Measurements from ENCODE around the gene ANP32A. TPM values are rescaled to one million over a fixed set of nuclear protein-coding genes. Genes with fewer than 3 reads are reported as not detected.
"Not testable (repeated sequence)": the region's sequence is repeated elsewhere in the genome, so short reads cannot be mapped to it uniquely, and the experiment has no call there.

The ANP32A gene
- 100 to 1,000 TPM; 281 to 325 (median 310) TPM for polyA plus RNA-seq (ENCODE audit: insufficient read length in 4 of 4)

- DNase-seq (ENCODE audit: low read depth in 4 of 4, low spot score in 3 of 4) = peak; percentile 87 to 96 (median 93)
Observed at GRCh38 chr15:68820295-68821189, at the start of gene ANP32A. TSS of gene ANP32A (minus strand) at chr15:68820895. CDS start at chr15:68820751, 144 bp downstream.

DNA sequence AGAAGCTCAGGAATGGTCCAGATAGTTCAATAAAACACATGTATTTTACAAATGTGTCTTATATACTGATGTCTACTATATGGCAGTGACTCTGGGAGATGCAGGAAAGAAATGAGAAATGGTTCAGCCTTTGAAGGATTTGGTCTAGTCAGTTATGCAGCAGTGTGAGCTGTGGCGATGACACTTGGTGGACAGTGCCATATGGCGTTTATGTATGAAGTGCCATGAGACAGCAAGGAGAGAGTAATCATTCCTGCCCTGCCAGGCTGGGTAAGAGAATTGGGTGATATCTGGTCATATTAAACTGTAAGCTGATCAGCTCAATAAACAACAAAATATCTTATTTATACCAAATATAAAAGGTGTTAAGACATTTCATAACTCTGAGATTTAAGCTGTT is 47.6 kb upstream of the ANP32A start:
- no peak for DNase-seq (ENCODE audit: low read depth in 4 of 4, low spot score in 3 of 4)

- DNase-seq (ENCODE audit: low read depth in 4 of 4, low spot score in 3 of 4) = no peak
Observed at GRCh38 chr15:68862415-68862814, 41.7 kb upstream of the ANP32A start.

DNA sequence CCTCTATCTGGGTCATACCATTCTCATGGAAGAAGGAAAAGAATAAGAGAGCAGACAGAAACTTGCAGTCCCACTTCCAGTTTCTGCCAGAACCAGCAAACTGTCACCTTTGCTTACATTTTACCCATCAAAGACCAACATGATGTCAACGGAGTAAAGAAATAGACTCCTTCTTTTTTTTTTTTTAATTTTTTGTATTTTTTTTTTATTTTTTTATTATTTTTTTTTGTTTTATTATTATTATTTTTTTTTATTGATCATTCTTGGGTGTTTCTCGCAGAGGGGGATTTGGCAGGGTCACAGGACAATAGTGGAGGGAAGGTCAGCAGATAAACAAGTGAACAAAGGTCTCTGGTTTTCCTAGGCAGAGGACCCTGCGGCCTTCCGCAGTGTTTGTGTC is 38.0 kb upstream of the ANP32A start:
- DNase-seq (ENCODE audit: low read depth in 4 of 4, low spot score in 3 of 4) = not testable (repeated sequence)

GRCh38 chr15:68857443-68857842 is 36.7 kb upstream of the ANP32A start:
- DNase-seq (ENCODE audit: low read depth in 4 of 4, low spot score in 3 of 4) = not testable (repeated sequence)

DNA sequence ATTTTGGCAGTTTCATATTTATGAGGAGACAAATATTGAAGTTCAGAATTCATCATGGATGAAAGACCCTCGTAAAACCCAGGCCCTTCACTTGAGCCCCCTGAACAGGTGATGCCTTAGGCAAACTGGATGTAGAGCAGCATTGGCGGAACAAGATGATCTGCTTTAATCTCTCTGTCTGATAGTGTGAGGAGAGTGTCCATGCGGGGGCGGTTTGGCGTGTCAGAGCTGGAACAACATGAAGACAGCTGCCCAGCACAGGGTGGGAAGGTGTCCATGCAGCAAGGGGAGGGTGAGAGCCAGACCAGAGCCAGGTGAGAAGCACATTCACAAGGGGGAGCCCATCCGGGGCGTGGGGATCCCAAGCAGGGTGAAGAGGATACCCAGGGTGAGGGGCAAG is 31.8 kb upstream of the ANP32A start:
- no peak for DNase-seq (ENCODE audit: low read depth in 4 of 4, low spot score in 3 of 4)

DNA sequence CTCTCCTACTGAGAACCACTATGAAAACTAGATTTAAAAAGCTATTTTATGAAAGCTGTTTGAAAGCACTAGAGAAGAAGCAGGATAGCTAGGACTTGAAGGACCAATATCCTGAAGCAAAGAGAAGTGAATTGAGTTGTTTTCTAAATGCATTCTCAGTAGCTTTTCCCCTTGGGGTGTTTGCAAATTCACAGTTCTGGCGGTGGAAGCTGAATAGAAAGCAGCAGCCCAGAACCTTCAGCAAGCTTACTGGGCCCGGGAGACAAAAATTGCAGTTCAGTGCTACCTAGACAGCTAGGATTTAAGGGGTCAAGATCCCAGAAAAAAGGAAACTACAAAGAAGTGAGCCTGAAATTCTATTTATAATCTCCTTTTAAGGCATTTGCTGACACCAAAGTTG is 31.3 kb upstream of the ANP32A start:
- no peak for DNase-seq (ENCODE audit: low read depth in 4 of 4, low spot score in 3 of 4)

DNA sequence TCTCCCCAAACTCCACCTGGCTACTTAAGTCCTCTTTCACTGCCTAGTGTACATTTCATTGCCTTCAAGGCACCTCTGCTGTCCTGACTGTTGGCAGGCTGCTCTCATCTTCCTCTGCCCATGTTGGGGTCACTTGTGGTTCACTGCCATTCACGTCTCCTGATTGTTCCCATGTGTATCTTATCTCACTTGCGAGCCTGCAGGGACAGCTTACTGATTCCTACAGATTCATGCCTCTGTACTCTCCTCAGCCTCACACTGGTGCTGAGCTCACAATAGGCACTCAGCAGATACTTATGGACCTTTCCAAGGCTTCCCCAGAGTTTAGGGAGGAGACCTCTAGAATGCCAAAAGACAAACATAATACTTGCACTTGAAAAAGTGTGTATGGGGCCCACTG is 28.8 kb upstream of the ANP32A start:
- no peak for DNase-seq (ENCODE audit: low read depth in 4 of 4, low spot score in 3 of 4)

GRCh38 chr15:68846851-68847439 is 26.2 kb upstream of the ANP32A start:
- no peak for DNase-seq (ENCODE audit: low read depth in 4 of 4, low spot score in 3 of 4)

DNA sequence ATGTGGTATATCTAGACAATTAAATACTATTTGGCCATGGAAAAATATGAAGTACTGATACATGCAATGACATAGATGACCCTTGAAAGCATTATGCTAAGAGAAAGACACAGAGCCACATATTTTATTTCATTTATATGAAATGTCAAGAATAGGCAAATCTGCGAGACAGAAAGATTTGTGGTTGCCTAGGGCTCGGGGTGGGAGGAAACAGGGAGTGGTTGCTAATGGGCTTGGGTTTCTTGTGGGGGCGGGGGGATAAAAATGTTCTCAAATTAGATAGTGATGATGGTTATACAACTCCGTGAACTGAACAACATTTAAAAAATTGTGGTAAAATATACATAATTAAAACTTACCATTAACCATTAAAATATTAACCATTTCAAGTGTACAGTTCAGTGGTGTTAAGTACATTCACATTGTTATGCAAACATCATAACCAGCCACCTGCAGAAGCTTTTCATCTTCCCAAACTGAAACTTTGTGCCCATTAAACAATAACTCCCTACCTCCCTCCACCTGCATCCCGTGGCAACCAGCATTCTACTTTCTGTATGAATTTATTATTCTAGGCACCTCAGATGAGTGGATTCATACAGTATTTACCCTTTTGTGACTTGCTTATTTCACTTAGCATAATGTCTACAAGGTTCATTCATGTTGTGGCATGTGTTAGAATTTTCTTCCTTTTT is 24.3 kb upstream of the ANP32A start:
- no peak for DNase-seq (ENCODE audit: low read depth in 4 of 4, low spot score in 3 of 4)

- no peak for DNase-seq (ENCODE audit: low read depth in 4 of 4, low spot score in 3 of 4)
Observed at GRCh38 chr15:68843425-68844311, 23.0 kb upstream of the ANP32A start.

DNA sequence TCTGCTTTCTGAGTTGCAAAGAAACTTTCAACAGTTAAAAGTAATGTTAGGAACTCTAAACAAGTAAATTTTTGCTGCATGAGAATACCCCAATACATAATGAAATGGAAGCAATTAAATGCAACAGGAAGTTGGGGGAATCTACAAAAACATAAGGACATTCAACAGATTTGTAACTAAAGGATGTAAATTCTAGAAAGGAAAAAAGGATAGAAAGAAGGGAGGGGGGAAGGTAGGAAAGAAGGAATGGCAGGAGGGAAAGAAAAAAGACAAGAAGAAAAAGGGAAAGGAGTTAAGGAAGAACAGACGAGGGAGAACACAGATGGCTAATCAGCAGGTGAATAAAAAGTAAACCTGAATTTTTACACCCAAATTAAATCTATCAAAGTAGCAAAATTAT is 22.3 kb upstream of the ANP32A start:
- no peak for DNase-seq (ENCODE audit: low read depth in 4 of 4, low spot score in 3 of 4)

DNA sequence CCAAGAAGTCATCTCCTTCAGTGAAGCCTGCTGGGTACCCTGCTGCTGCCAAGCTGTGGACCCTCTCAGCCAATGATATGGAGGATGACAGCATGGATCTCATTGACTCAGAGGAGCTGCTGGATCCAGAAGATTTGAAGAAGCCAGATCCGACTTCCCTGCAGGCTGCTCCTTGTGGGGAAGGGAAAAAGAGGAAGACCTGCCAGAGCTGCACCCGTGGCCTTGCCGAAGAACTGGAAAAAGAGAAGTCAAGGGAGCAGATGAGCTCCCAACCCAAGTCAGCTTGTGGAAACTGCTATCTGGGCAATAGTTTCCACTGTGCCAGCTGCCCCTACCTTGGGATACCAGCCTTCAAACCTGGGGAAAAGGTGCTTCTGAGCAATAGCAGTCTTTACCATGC is 13.7 kb upstream of the ANP32A start:
- no peak for DNase-seq (ENCODE audit: low read depth in 4 of 4, low spot score in 3 of 4)

DNA sequence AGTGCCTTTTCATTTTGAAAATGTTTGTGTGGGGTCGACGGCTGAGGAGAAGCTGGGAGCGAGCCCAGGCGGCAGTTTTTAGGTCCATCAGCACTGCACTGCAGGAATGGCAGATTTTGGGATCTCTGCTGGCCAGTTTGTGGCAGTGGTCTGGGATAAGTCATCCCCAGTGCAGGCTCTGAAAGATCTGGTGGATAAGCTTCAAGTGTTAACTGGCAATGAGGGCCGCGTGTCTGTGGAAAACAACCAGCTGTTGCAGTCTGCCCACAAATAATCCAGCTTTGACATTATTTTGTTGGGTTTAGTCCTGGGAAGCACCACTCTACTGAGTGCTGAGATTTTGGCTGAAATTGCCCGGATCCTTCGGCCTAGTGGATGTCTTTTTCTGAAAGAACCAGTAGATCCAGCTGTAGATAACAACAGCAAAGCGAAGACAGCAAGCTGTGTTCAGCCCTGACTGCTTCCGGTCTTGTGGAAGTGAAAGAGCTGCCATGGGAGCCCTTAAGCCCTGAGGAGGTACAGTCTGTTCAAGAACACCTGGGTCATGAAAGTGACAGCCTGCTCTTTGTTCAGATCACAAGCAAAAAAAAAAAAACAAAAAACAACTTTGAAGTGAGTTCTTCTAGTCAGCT is 13.1 kb upstream of the ANP32A start:
- DNase-seq (ENCODE audit: low read depth in 4 of 4, low spot score in 3 of 4) = no peak

- DNase-seq (ENCODE audit: low read depth in 4 of 4, low spot score in 3 of 4) = no peak
Observed at GRCh38 chr15:68830141-68830785, 9.6 kb upstream of the ANP32A start.

DNA sequence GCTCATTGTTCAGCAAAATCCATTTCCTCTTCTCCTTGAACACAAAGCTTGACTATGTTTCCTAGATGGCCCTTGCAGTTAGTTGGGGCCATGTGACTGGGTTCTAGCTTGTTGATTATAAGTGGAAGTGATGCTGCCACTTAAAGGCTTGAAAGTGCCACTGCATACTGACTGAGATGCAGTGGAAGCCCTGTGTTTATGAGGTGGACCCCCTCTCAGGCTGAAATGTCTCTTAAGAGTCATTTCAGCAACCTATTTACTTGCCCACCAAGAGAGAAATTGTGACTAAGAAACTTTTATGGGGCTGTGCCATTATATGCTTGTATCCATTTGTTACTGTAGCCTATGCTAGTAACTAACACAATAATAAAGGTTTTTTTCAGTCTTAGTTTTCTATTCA is 8.4 kb upstream of the ANP32A start:
- no peak for DNase-seq (ENCODE audit: low read depth in 4 of 4, low spot score in 3 of 4)

- no peak for DNase-seq (ENCODE audit: low read depth in 4 of 4, low spot score in 3 of 4)
Observed at GRCh38 chr15:68823561-68823960, 2.9 kb upstream of the ANP32A start.

- DNase-seq (ENCODE audit: low read depth in 4 of 4, low spot score in 3 of 4) = no peak
Observed at GRCh38 chr15:68822818-68823217, 2.1 kb upstream of the ANP32A start.

DNA sequence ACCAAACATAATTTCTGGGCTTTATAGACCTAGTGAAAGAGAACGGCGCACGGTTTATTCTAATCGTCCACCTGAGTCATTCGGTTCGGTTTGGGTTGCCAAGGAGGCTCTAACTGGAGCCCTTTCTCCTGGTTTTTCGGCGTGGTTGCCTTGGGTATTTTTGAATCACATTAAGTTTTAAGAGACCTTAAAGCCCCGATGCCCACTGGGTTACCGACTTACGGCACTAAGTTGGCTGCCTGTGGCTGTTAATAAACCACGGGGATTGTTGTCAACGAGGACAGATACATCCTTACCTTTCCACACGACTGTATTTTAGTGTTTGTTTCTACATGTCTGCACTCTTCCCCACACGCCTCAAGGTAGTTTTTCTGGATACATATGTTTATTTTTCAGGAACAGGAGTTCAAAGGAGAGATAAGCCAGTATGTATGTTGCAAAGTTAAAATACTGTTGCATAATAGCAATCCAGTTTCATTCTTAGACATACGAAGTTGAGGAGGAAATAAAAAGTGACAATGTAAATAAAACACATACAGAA is 1.2 kb upstream of the ANP32A start:
- no peak for DNase-seq (ENCODE audit: low read depth in 4 of 4, low spot score in 3 of 4)

Measured in right renal pelvis (tissue), 4 donors.